Mucosa of gallbladder (tissue), 1 donor: ENCODE data around the gene SUMO4. TPM values are rescaled to one million over a fixed set of nuclear protein-coding genes. Genes with fewer than 3 reads are reported as not detected.

Source experiments
- DNase-seq: peaks from one replicate; pipeline ENCODE4 v3.0.0-alpha.2; 2020; ENCODE audit warnings: low spot score
- total RNA-seq: library from RNA; stranded (reverse); gene quantifications from one replicate; pipeline ENCODE4 v1.2.1, GENCODE V29; 2021
- donor health status: DM: no; HTN: no; CAD: no.

Gene SUMO4
- total RNA-seq, 1 donor from 2014 or later = 1.3 TPM

DNA sequence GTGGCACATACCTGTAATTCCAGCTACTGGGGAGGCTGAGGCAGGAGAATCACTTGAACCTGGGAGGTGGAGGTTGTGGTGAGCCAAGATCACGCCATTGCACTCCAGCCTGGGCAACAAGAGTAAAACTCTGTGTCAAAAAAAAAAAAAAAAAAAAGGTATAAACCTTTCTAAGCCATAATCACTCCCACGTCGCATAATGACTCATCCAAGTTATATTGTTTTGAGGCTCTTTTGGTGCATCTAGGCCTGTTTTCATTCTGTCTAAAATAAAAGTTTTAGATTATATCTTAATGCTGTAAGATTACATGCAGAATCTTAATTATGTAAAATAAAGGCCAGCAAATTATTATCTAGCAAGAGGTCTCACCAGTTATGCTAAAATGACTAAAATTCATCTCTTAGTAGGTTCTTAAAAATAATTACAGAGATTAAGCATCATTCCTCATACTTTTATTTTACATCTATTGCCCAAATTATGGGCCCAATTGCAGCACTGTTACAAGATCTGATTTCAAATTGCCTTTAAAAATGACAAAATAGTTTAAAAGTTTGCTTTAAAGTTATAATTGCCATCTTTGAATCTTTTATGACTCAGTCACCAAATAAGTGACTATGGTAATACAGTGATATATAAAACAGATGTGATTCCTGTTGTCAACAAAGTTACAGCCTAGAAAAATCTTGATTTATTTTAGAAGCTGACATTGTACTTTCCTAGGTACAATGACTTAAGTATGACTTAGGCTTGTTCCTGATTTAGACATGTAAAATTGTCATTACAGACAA lies 10.4 kb upstream of the SUMO4 start:
- DNase-seq = no peak

DNA sequence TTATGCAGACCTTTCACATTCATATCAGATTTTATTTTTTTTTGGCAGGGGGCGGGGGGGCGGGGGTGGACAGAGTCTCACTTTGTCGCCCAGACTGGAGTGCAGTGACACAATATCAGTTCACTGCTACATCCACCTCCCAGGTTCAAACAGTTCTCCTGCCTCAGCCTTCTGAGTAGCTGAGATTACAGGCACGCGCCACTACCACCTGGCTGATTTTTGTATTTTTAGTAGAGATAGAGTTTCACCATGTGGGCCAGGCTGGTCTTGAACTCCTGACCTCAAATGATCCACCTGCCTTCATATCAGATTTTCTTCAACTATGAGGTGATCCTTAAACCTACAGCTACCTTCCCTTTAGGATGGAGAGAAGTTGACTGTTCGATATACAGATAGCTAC lies 8.0 kb upstream of the SUMO4 start:
- no peak for DNase-seq

DNA sequence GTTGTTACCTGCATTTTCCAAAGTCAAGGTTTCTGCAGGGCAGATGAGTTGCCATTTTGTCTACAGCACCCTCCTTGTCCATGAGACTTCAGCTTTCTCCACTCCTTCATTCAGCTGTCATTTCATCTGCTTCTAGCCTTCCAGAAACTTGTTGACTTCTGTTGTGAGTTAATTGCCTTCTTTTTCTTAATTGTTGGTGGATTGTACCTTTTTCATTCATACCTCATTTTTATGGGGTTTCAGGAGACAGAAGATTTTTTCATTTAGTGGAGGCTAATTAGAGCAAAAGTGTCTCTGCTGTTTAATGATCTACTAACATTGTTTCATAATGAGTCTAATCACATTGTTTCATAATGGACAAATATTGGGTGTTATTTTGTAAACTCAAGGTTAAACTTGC lies 7.5 kb upstream of the SUMO4 start:
- no peak for DNase-seq

DNA sequence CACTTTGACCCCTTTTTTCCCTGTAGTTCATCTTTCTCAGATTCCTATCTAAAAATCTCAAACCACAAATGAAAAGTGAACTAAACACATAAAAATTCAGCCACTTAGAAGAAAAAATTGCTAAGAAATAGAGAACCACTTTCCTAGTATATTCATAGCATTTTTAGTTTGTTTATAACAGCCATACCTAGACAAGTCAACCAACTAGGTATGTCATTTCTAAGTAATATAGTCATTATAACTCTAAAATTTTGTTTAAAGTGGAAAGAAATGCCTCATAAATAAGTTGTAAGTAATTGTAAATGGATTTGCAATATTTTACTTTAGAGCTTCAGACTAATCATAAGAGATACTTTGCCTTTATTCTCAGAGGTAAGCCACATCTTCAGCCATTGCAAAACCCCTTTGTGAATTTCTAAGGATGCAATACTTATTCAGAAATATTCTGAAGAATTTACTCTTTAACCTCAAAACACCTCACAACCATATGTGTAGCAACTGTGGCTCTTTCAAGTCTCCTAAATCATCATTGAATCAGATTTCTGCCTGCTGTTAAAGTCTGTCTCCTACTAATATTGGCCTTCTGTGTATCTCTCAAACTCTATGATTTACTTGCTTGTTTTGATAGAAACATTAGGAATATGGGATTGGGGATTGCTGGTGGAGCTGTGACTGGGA lies 6.9 kb upstream of the SUMO4 start:
- DNase-seq = no peak

DNA sequence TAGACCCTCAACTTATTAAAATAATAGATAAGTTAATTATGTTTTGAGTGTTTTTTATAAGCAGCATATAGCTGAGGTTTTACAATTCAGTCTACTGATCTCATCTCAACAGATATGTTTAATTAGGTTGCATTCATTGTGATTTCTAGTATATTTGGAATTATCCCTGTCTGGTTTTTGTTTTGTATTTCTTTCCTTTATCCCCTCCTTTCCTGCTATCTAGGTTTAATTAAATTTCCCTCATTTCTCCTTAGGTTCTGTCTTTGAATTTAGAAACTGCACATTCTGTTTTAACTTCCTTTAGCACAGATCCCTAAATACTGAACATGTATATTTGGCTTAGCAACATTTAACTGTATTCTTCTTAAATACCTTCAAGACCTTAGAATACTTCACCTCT lies 4.9 kb upstream of the SUMO4 start:
- DNase-seq = no peak

DNA sequence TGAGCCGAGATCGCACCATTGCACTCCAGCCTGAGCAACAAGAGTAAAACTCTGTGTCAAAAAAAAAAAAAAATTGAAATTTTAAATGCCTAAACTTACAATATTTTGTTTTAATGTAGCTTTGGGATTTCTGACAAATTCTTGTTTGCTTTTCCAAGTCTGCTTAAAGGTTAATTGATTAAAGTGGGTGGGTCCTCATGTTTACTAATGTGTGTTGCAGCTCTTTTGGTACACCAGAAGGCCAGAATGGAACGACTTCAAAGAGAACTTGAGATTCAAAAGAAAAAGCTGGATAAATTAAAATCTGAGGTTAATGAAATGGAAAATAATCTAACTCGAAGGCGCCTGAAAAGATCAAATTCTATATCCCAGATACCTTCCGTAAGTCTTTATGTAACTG lies 2.7 kb upstream of the SUMO4 start:
- DNase-seq = no peak

DNA sequence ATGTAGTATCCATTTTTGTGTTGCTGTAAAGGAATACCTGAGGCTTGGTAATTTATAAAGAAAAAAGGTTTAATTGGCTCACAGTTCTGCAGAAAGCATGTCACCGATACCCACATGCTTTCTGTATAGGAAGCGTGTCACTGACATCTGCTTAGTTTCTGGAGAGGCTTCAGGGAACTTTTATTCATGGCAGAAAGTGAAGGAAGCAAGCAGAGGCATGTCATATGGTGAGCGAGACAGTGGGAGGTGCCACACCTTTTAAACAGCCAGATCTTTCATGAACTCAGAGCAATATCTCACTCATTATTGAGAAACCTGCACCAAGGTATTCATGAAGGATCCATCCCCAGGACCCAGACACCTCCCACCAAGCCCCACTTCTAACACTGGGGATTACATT lies 3.5 kb downstream of the SUMO4 start:
- DNase-seq = no peak

DNA sequence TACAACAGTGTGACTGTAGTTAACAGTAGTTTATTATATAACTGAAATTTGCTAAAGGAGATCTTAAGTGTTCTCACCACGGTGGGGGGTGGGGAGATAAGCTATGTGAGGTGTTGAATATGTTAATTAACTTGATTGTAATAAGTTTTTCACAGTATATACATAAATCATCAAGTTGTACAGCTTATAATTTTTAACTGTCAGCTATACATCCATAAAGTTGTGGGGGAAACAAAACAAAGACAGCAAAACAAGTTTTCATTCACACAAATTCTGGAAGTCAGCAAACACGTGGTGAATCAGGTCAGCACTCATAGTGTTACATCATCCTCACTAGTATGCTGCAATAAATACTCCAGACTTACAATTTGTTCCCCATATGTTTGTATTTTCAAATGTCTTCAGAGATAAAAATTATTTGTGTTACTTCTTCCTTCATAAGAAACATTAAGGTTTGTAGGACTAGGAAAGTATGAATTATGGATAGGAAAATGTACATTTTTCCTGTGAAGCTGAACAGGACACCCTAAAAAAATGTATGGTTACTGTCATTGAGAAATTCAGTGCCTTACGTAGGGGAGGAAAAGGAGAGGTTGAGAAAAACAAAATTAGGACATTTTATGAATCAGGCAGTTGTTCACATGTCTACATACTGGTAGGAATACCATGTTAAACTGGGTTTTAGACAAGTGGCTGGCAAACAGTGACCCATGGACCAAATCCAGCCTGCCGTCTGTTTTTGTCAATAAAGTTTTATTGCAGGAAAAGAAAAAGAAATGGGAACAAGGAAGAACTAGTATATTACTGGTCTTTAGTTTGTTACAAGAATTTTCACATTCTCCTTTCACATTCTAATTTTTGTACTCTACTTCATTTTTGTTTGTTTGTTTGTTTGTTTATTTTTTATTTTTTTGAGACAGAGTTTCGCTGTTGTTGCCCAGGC lies 6.0 kb downstream of the SUMO4 start:
- no peak for DNase-seq

DNA sequence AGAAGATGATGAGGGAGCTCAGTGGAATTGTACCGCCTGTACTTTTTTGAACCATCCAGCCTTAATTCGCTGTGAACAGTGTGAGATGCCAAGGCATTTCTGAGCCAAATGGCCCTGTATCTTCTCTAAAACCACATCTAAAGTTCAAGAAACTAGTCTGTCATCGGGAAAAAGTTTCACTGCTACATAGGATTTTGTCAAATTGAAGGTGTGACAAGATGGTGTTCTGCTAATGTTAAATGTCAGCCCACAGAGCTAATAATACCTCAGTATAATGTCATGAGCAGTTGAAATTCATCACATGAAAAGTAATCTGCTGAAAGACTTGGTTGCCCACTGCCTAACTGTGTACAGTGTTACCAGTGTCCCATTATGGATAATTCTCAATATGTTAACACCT lies 9.6 kb downstream of the SUMO4 start:
- DNase-seq = no peak

DNA sequence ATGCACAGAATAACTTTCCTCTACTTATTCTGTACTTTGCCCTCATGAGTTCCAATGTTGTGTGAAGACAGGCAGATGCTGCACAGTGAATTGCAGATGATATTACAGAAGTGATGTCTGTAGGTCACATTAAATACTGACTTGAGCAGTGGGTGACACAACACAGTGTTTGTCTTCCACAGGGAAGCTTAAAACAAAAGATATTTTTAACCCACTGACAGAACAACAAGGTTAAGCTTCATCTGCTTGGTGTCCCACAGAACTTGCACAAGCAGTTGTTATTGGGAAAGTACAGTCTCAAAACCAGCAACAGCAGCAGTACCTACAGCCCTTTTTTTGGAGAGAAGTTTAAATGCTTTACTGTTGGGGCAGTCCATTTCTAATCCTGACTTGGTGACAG lies 10.5 kb downstream of the SUMO4 start:
- no peak for DNase-seq

DNA sequence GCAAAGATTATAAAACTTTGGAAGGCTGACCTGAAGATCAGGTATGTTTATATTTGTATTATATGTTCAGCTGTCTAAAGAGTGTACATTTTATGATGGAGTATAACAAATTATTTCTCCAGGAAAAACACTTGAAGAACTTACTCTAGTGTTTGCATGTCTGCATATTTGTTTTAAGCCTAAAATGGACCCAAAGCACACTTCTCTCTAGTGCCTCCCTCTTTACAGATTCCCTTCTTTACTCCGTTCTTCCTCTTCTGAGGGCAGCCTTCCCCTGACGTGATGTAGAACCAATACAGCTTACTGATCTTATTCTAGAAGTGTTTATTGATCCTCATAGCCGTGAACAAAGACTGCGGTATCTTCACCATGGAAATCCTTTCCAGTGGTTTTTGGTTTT lies 13.9 kb downstream of the SUMO4 start:
- DNase-seq = no peak

DNA sequence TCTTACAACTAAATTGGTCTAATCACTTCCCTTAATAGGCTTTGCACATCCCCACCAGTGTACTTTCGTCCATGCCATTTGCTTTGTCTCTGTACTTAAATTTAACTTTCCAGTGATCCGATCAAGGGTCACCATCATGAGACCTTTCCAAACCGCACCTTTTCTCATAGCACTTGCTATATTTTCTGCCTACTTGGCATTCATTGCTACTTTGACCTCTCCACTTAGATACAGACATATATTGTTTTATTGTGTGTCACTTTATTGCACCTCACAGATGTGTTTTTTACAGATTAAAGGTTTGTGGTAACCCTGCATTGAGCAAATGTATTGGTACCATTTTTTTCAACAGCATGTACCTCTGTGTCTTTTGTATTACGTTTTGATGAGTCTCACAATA lies 14.8 kb downstream of the SUMO4 start:
- DNase-seq = no peak

DNA sequence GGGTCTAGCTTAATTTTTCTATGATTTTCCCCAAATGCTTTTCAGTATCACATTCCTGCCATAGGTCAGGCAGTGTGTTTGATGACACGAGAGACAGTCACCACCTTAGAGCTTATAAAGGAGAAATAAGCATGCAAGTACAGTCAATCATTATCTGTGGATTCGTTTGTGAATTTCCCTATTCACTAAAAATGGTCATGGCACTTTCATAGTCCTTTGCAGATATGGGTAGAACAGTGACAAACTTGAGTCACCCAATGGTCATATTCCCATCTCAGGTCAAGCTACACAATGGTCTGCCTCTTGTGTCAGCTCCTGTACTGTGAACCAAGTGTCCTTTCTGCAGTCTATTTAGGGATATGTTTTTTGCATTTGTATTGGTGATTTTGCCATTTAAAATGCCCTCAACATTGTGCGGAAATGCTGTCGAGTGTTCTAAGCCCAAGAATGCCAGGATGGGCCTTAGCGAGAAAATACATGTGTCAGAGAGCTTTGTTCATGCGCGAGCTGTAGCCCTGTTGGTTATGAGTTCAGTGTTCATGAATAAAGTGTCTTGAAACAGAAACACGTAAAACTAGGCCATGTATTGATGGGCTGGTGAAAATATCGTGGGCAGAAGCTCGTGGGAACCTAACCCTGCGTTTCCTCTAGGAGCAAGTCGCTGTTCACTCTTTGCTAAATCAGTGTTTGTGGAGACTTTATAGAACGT lies 19.8 kb downstream of the SUMO4 start:
- DNase-seq = no peak

DNA sequence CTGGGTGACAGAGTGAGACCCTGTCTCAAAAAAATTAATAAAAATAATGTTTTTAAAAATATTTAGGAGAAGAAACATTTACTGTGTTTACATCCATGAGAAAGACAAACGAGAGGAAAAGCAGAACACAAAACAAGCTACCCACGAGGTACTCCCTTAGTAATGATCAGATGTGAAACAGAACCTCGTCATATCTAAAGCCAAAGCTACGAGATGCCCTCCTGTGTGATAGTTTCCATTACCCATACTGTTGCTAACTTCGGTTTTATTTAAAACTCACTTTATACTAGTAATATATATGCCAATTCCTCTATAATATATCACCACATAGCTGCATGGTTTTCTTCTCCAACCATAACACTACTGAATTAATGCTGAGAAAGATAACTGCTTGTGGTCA lies 21.1 kb downstream of the SUMO4 start:
- DNase-seq = no peak

DNA sequence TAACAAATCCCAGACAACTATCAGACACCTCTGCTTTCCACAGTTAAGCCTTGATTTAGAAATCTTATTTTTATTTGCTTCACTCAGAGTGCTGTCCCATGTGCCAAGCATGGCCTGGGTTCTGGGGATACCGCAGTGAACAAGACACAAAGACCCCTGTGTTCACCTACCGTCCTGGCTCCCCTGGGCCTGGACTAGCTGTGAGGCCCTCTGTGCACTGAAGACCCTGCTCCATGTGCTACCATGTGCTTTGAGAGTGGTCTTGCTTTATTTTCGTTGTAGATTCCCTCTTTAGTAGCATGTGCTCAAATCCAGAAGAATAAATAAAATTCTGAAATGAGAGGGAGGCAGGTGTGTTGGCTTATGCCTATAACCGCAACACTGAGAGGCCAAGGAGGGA lies 22.5 kb downstream of the SUMO4 start:
- no peak for DNase-seq

DNA sequence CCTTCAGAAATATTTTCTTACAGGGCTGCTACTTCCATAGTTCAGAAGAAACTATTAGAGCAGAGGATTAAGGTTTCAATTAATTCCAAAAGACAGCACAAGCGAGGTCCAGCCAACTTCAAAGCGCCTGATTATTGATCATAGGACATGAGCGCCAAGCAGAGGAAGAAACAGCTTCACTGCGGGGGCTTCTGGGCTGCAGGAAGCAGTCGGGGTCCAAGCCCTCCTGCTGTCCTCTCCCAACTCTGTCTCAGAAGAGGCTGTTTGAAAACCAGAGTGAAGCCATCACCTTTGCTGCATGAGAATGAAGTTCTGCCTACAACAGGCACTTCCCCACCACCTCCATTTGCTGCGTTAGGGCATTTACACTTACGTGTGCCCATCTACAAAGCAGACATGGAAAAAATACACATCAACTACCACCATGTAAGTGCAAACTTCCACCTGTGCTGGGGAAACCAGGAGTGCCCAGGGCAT lies 23.9 kb downstream of the SUMO4 start:
- DNase-seq = no peak

DNA sequence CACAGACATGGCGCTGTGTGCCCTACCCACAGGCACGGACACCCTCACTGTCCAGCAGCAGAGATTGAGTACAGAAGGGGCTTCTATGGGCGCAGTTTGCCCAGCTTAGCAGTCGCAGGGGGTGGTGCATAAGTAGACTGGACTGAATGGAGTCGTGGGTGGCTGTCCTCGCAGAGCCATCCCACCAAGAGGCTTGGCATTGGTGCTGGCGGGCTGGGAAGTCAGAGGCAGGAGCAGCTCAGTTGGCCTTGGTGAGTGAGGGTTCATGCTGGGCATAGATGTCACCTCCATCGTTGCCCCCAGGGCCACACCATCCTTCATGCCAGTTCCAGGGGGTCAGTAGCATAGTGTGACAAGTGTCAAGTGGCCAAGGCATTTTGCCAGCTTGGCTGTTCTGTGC lies 25.2 kb downstream of the SUMO4 start:
- no peak for DNase-seq

DNA sequence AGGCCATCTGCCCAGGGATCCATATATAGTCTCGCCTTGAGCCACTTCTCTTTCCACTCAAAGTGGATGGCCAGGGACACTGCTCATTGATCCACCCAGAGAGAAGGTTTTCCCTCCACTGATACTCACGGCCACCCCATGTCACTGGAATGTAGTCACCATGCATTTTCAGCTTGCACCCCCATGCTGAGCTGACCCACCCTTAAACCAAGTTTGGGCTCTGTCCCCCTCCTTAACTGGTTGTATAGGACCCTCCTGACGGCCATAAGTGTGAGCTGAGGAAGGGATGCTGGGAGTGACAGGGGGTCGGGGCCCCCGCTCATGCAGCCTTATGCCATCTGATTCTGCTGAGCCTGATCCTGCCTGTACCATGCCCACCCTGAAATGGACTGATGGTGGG lies 25.7 kb downstream of the SUMO4 start:
- no peak for DNase-seq

DNA sequence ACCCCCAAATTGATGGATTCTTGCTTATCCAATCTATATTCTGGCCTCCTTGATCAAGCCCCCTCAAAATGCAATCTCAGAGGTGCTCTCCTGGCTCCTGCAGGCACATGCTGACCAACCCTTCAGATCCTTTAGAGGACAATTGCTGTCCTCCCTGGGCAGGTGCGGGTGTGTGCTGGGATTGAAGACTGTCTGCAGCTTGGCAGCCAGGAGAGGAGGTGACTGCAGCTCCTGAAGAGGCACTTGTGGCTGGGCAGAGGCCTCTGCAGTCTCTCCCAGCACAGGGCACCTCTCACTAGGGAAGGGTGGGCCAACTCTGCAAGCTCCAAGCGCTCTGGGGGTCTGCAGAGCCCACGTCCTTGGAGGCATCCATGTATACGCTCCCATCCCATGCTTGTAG lies 28.5 kb downstream of the SUMO4 start:
- no peak for DNase-seq

DNA sequence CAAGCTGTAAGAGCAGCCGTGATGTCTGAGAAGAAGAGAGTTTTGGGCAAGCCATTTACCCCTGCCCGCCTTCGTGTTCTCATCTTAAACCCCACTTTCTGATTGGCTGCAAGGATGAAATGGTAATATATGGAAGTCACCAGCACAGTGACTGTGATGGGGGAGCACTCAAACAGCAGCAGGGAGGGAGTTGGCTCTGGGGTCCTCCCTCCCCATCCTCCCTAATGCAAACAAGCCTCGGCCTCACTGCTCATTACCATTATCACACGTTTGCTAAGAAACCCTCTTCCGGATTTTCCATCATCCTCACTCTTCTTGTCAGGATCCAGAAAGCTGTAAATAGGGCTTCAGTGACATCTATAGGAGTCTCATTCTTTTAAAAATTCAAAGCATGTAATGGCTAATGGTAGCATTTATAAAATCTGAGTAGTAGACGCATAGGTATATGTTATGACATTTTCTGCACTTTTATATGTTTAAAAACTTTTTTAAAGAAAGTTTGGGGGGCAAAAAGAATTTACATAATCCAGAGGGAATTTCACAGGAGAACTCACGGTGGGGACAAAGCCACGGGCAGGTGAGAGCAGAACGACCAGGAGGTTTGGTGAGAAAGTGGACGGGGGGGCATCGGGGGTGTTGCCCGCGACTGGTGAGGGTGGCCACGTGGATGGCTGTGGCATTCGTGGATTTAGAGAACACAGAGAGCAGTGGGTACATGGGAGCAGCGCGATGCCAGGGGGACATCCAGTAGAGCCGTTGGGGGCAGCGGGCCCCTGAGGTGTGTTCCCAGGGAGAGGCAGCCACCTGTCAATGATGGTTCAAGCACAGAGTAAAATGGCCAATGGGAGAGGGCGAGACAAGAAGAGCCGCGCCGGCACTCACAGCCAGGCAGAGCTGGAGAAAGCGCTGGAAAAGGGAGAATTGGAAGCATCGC lies 29.6 kb downstream of the SUMO4 start:
- DNase-seq = no peak
